ENCODE data around the gene BRD3OS.

Gene BRD3OS

GRCh38 chr9:134040781-134041648, 15.7 kb downstream of the BRD3OS start:
- H3K9me3 ChIP-seq (ENCODE audit: control extremely low read depth in 1 of 5, control insufficient read depth in 4 of 5, insufficient read depth in 2 of 5, low read depth in 1 of 5, low read length in 4 of 5): peaks cover 0 to 13% (median 8%) of the 10 kb centered on the region in 5 experiments
- no peak overlapping the region for H3K27ac ChIP-seq (ENCODE audit: insufficient read depth in 1 of 2, low read depth in 1 of 2, low read length in 2 of 2, poor library complexity in 1 of 2, severe bottlenecking in 2 of 2)
- DNase-seq: no peak
- no peaks in the 10 kb centered on the region for H3K4me1 ChIP-seq (ENCODE audit: control extremely low read depth in 1 of 4, control insufficient read depth in 4 of 4, insufficient read depth in 4 of 4, low read length in 3 of 4)
- ChIA-PET CTCF (interaction anchor here (1.8 kb wide), 1 partner anchor 20 kb away, joined by 6 read pairs; no protein-coding TSS in a partner anchor), POLR2A (no interaction called here)
- peaks cover 13 to 94% (median 63%) of the 10 kb centered on the region in 4 experiments for H3K36me3 ChIP-seq (ENCODE audit: control insufficient read depth in 4 of 4, insufficient read depth in 4 of 4, low read length in 3 of 4)
- WGBS (ENCODE audit: insufficient coverage): 90% methylated on average over 17 of the region's 21 CpGs
- H3K4me3 ChIP-seq (ENCODE audit: control insufficient read depth in 1 of 7, extremely low read depth in 1 of 7, insufficient read depth in 4 of 7, low read depth in 2 of 7, low read length in 6 of 7): no peak overlapping the region
- no peaks in the 10 kb centered on the region for H3K27me3 ChIP-seq (replicated peaks in 2 of 5; ENCODE audit: control insufficient read depth in 4 of 5, insufficient read depth in 5 of 5, low read length in 4 of 5)

GRCh38 chr9:134041649-134041962, 16.3 kb downstream of the BRD3OS start:
- no peak for DNase-seq
- ChIA-PET POLR2A (no interaction called here), CTCF (interaction anchor here (1.8 kb wide), 1 partner anchor 19 kb away, joined by 6 read pairs; no protein-coding TSS in a partner anchor)
- Histone ChIP-seq H3K9me3 (ENCODE audit: control extremely low read depth in 1 of 5, control insufficient read depth in 4 of 5, insufficient read depth in 2 of 5, low read depth in 1 of 5, low read length in 4 of 5) (peaks cover 0 to 13% (median 8%) of the 10 kb centered on the region in 5 experiments), H3K4me1 (ENCODE audit: control extremely low read depth in 1 of 4, control insufficient read depth in 4 of 4, insufficient read depth in 4 of 4, low read length in 3 of 4) (no peaks in the 10 kb centered on the region), H3K27ac (ENCODE audit: insufficient read depth in 1 of 2, low read depth in 1 of 2, low read length in 2 of 2, poor library complexity in 1 of 2, severe bottlenecking in 2 of 2) (no peak overlapping the region), H3K36me3 (ENCODE audit: control insufficient read depth in 4 of 4, insufficient read depth in 4 of 4, low read length in 3 of 4) (peaks cover 13 to 94% (median 65%) of the 10 kb centered on the region in 4 experiments), H3K27me3 (replicated peaks in 2 of 5; ENCODE audit: control insufficient read depth in 4 of 5, insufficient read depth in 5 of 5, low read length in 4 of 5) (no peaks in the 10 kb centered on the region), H3K4me3 (ENCODE audit: control insufficient read depth in 1 of 7, extremely low read depth in 1 of 7, insufficient read depth in 4 of 7, low read depth in 2 of 7, low read length in 6 of 7) (no peak overlapping the region)
- 98% methylated on average over 16 of the region's 16 CpGs for WGBS (ENCODE audit: insufficient coverage)

- POLR2A ChIA-PET: no interaction called here
- peaks cover 0 to 9% (median 6%) of the 10 kb centered on the region in 5 experiments for H3K9me3 ChIP-seq (ENCODE audit: control extremely low read depth in 1 of 5, control insufficient read depth in 4 of 5, insufficient read depth in 2 of 5, low read depth in 1 of 5, low read length in 4 of 5)
- H3K4me1 ChIP-seq (ENCODE audit: control extremely low read depth in 1 of 4, control insufficient read depth in 4 of 4, insufficient read depth in 4 of 4, low read length in 3 of 4): no peaks in the 10 kb centered on the region
- H3K36me3 ChIP-seq (ENCODE audit: control insufficient read depth in 4 of 4, insufficient read depth in 4 of 4, low read length in 3 of 4): peaks cover 9 to 96% (median 76%) of the 10 kb centered on the region in 4 experiments
- 96% methylated on average over 11 of the region's 11 CpGs for WGBS (ENCODE audit: insufficient coverage)
- H3K27ac ChIP-seq (ENCODE audit: insufficient read depth in 1 of 2, low read depth in 1 of 2, low read length in 2 of 2, poor library complexity in 1 of 2, severe bottlenecking in 2 of 2): no peak overlapping the region
- CTCF ChIA-PET: interaction anchor here (1.6 kb wide), 1 partner anchor 9 kb away, joined by 6 read pairs; no protein-coding TSS in a partner anchor
- H3K27me3 ChIP-seq (replicated peaks in 2 of 5; ENCODE audit: control insufficient read depth in 4 of 5, insufficient read depth in 5 of 5, low read length in 4 of 5): no peaks in the 10 kb centered on the region
- no peak overlapping the region for H3K4me3 ChIP-seq (ENCODE audit: control insufficient read depth in 1 of 7, extremely low read depth in 1 of 7, insufficient read depth in 4 of 7, low read depth in 2 of 7, low read length in 6 of 7)
- DNase-seq: no peak
Observed at GRCh38 chr9:134043531-134043988, 18.3 kb downstream of the BRD3OS start.

GRCh38 chr9:134044944-134045343, 19.7 kb downstream of the BRD3OS start:
- peaks cover 5 to 96% (median 76%) of the 10 kb centered on the region in 4 experiments for H3K36me3 ChIP-seq (ENCODE audit: control insufficient read depth in 4 of 4, insufficient read depth in 4 of 4, low read length in 3 of 4)
- ChIA-PET POLR2A (no interaction called here), CTCF (interaction anchor here (1.1 kb wide), 1 partner anchor 18 kb away, joined by 3 read pairs; no protein-coding TSS in a partner anchor)
- 93% methylated on average over 12 of the region's 12 CpGs for WGBS (ENCODE audit: insufficient coverage)
- no peaks in the 10 kb centered on the region for H3K4me1 ChIP-seq (ENCODE audit: control extremely low read depth in 1 of 4, control insufficient read depth in 4 of 4, insufficient read depth in 4 of 4, low read length in 3 of 4)
- peaks cover 0 to 2% (median 0%) of the 10 kb centered on the region in 5 experiments for H3K9me3 ChIP-seq (ENCODE audit: control extremely low read depth in 1 of 5, control insufficient read depth in 4 of 5, insufficient read depth in 2 of 5, low read depth in 1 of 5, low read length in 4 of 5)
- no peak overlapping the region for H3K27ac ChIP-seq (ENCODE audit: insufficient read depth in 1 of 2, low read depth in 1 of 2, low read length in 2 of 2, poor library complexity in 1 of 2, severe bottlenecking in 2 of 2)
- no peak overlapping the region for H3K4me3 ChIP-seq (ENCODE audit: control insufficient read depth in 1 of 7, extremely low read depth in 1 of 7, insufficient read depth in 4 of 7, low read depth in 2 of 7, low read length in 6 of 7)
- DNase-seq: no peak
- H3K27me3 ChIP-seq (replicated peaks in 2 of 5; ENCODE audit: control insufficient read depth in 4 of 5, insufficient read depth in 5 of 5, low read length in 4 of 5): no peaks in the 10 kb centered on the region

GRCh38 chr9:134045841-134046544, 20.7 kb downstream of the BRD3OS start:
- ChIA-PET CTCF (interaction anchor here (1.0 to 1.9 kb wide), 3 partner anchors 10 to 19 kb away, joined by 3 to 5 read pairs (median 4); no protein-coding TSS in a partner anchor), POLR2A (no interaction called here)
- no peak overlapping the region for H3K27ac ChIP-seq (ENCODE audit: insufficient read depth in 1 of 2, low read depth in 1 of 2, low read length in 2 of 2, poor library complexity in 1 of 2, severe bottlenecking in 2 of 2)
- H3K27me3 ChIP-seq (replicated peaks in 2 of 5; ENCODE audit: control insufficient read depth in 4 of 5, insufficient read depth in 5 of 5, low read length in 4 of 5): no peaks in the 10 kb centered on the region
- no peak overlapping the region for H3K4me3 ChIP-seq (ENCODE audit: control insufficient read depth in 1 of 7, extremely low read depth in 1 of 7, insufficient read depth in 4 of 7, low read depth in 2 of 7, low read length in 6 of 7)
- H3K4me1 ChIP-seq (ENCODE audit: control extremely low read depth in 1 of 4, control insufficient read depth in 4 of 4, insufficient read depth in 4 of 4, low read length in 3 of 4): no peaks in the 10 kb centered on the region
- H3K9me3 ChIP-seq (ENCODE audit: control extremely low read depth in 1 of 5, control insufficient read depth in 4 of 5, insufficient read depth in 2 of 5, low read depth in 1 of 5, low read length in 4 of 5): no peaks in the 10 kb centered on the region
- H3K36me3 ChIP-seq (ENCODE audit: control insufficient read depth in 4 of 4, insufficient read depth in 4 of 4, low read length in 3 of 4): peaks cover 3 to 96% (median 71%) of the 10 kb centered on the region in 4 experiments
- WGBS (ENCODE audit: insufficient coverage): 97% methylated on average over 24 of the region's 26 CpGs
- DNase-seq: no peak

- Histone ChIP-seq H3K27me3 (replicated peaks in 2 of 5; ENCODE audit: control insufficient read depth in 4 of 5, insufficient read depth in 5 of 5, low read length in 4 of 5) (no peaks in the 10 kb centered on the region), H3K9me3 (ENCODE audit: control extremely low read depth in 1 of 5, control insufficient read depth in 4 of 5, insufficient read depth in 2 of 5, low read depth in 1 of 5, low read length in 4 of 5) (no peaks in the 10 kb centered on the region), H3K36me3 (ENCODE audit: control insufficient read depth in 4 of 4, insufficient read depth in 4 of 4, low read length in 3 of 4) (peaks cover 3 to 95% (median 72%) of the 10 kb centered on the region in 4 experiments), H3K4me3 (ENCODE audit: control insufficient read depth in 1 of 7, extremely low read depth in 1 of 7, insufficient read depth in 4 of 7, low read depth in 2 of 7, low read length in 6 of 7) (no peak overlapping the region), H3K4me1 (ENCODE audit: control extremely low read depth in 1 of 4, control insufficient read depth in 4 of 4, insufficient read depth in 4 of 4, low read length in 3 of 4) (no peaks in the 10 kb centered on the region), H3K27ac (ENCODE audit: insufficient read depth in 1 of 2, low read depth in 1 of 2, low read length in 2 of 2, poor library complexity in 1 of 2, severe bottlenecking in 2 of 2) (no peak overlapping the region)
- ChIA-PET CTCF (interaction anchor here (1.0 to 1.9 kb wide), 3 partner anchors 9 to 17 kb away, joined by 3 to 5 read pairs (median 4); no protein-coding TSS in a partner anchor), POLR2A (no interaction called here)
- no peak for DNase-seq
- WGBS (ENCODE audit: insufficient coverage): 97% methylated on average over 18 of the region's 21 CpGs
Observed at GRCh38 chr9:134046894-134047681, 21.8 kb downstream of the BRD3OS start.
